ENCODE data around the gene DGCR2. TPM values are rescaled to one million over a fixed set of nuclear protein-coding genes. Genes with fewer than 3 reads are reported as not detected.

The DGCR2 gene
- total and polyA plus RNA-seq, 9 donors: 23.9 to 71.9 (median 59.1) TPM

DNA sequence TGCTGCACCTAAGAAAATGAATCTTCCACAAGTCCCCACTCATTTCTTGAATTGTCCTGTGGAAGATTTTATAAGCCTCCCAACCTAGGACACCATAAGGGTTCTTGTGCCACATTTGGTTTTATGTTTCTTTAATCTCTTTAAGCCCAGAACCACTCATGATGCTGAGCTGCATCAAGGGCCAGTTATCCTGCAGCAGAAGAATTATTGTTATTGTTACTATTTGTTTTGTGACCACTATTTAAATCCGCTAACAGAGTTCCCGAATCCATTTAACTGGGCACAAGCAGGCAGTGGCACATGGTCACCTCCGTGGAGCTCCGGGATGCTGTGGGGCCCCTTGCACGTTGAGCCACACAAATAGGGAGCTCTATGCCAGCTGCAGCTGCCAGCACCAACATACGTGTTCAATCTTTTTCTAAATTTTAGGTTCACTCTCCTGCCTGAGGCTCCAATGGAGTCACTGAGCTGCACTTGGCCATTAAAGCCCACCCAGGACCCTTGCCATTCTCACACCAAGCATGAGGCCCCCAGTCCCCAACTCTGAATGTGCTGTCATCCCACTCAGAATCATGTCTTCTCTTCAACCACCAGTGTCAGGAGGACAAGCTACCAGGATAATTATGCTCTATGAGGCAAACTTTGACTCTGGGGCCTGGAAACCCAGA lies 60.6 kb downstream of the DGCR2 start:
- no peaks in the 10 kb centered on the region for H3K36me3 ChIP-seq
- no peak for TF ChIP-seq EP300 (IDR thresholded peaks at IDR 0.05)
- TF ChIP-seq, protein P1, sequence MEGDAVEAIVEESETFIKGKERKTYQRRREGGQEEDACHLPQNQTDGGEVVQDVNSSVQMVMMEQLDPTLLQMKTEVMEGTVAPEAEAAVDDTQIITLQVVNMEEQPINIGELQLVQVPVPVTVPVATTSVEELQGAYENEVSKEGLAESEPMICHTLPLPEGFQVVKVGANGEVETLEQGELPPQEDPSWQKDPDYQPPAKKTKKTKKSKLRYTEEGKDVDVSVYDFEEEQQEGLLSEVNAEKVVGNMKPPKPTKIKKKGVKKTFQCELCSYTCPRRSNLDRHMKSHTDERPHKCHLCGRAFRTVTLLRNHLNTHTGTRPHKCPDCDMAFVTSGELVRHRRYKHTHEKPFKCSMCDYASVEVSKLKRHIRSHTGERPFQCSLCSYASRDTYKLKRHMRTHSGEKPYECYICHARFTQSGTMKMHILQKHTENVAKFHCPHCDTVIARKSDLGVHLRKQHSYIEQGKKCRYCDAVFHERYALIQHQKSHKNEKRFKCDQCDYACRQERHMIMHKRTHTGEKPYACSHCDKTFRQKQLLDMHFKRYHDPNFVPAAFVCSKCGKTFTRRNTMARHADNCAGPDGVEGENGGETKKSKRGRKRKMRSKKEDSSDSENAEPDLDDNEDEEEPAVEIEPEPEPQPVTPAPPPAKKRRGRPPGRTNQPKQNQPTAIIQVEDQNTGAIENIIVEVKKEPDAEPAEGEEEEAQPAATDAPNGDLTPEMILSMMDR (IDR thresholded peaks at IDR 0.05): no peak
- no peak for TF ChIP-seq POLR2A (IDR thresholded peaks at IDR 0.05)

DNA sequence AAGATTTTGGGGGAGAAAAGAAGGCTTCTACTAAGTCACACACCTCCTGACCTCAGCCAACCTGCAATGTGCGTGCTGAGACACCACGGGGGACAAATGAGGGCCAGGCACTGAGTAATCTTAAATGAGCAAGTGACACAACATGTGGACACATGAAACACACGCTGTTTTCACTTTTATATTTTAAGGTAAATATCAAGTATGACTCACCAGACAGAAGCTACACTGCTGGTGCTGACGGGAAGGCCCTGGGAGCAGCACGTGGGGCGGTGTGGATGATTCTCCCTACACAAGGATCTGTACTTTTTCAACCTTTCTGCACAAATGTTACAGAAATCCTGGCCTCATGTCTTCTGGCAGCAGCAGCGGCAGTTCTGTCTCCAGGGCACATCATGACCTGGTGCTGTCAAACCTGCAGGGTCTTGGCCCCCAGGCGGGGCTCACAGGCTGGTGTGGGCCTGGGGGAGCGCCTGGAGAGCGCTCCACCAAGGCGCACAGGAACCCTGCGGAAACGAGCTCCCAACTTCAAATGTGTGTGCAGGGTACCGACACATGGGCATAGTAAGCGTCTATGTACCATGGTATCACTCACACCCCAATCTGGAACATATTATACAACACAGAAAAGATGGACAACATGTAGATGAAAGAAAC lies 61.7 kb downstream of the DGCR2 start:
- H3K4me1 ChIP-seq (ENCODE audit: insufficient read depth): peaks cover 2% of the 10 kb centered on the region
- H3K27ac ChIP-seq: no peak overlapping the region
- no peaks in the 10 kb centered on the region for H3K9me3 ChIP-seq
- 81 to 84% (median 83%) methylated on average over 15 of the region's 15 CpGs for WGBS, 3 donors
- TF ChIP-seq EP300 (IDR thresholded peaks at IDR 0.05): no peak
- TF ChIP-seq, protein P1 (IDR thresholded peaks at IDR 0.05): no peak
- TF ChIP-seq POLR2A (IDR thresholded peaks at IDR 0.05): no peak
- H3K4me3 ChIP-seq: no peak overlapping the region
- no peaks in the 10 kb centered on the region for H3K36me3 ChIP-seq
- intact Hi-C loops (cut with DNase I): no loop called here
- DNase-seq: no peak
- H3K27me3 ChIP-seq: no peaks in the 10 kb centered on the region

More for the DNA sequence above, 60.6 kb downstream of the DGCR2 start:
- H3K4me3 ChIP-seq: no peak overlapping the region
- WGBS, 3 donors: 88 to 94% (median 89%) methylated on average over 6 of the region's 6 CpGs
- intact Hi-C loops (cut with DNase I): no loop called here
- no peaks in the 10 kb centered on the region for H3K27me3 ChIP-seq
- peaks cover 2% of the 10 kb centered on the region for H3K4me1 ChIP-seq (ENCODE audit: insufficient read depth)
- H3K27ac ChIP-seq: no peak overlapping the region
- no peak for DNase-seq
- no peaks in the 10 kb centered on the region for H3K9me3 ChIP-seq

DNA sequence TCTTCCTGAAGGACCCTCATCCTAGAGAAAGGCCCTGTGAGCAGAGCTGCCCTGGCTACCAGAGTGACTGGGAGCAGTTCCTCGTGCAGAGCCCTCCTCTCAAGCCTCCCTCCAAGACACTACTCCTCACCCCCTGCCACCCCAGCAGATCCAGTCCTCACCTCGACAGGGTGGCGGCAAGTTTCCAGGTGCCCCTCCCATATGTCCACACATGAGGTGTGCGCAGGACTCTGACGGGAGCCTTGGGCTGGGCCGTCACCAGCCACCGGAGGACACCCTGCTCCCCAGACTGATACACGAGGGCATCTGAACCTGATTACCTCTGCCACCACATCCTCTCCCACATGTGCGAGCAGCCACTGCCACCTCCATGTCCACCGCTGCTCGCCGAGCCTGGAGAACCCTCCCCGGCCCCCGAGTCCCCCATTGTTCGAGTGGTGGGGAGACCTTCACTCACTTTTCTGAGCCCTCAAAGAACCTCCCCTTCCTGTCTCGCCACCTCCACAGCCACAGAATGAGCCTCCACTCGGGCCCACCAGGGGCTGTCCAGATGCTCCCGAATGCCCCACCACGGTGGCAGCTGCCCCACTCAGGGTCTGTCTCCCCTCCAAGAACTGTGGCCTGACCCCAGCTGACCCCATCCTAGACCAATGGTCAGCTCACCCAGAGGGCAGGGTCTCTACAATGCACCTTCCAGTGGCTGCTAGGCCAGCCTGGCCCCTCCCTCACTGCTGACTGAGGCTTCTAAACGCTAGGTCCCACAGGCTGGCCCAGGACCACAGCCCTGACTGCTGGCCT lies 62.5 kb downstream of the DGCR2 start:
- TF ChIP-seq EP300 (IDR thresholded peaks at IDR 0.05) (no peak), POLR2A (IDR thresholded peaks at IDR 0.05) (no peak)
- TF ChIP-seq, protein P1 (IDR thresholded peaks at IDR 0.05): no peak

DNA sequence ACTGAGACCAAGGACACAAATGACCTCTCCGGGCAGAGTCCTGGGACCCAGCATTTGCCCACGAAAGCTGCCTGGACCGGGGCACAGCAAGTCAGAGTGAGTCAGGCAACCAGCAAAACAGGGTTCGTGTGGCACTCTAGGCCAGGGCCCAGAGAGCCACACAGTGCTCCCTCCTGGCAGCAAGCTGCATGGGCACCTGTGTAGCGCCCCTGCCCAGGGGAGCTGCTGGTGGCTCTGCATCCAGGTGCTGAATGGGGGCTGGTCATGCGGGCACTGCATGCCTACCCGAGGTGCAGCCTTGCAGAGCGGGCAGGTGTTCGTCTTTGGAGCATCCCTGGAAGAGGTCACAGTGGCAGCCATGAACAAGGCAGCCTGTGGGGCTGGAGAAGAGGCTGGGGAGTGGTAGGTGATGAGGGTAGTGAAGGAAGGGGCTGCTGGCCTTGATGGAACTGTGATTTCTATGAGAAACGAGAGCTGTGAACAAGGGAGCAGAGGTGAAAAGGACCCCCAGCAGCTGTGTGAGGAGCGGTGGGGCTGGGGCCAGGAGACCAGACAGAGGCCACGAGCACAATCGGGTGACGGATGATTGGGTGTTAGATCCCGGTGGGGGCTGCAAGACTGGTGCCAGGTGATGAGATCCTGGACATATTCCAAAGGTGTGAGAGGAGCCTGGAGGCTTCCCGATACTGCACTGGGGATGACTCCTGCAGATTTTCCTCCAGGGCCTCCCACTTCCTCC lies 63.3 kb downstream of the DGCR2 start:
- Histone ChIP-seq H3K27ac (no peak overlapping the region), H3K4me1 (ENCODE audit: insufficient read depth) (peaks cover 2% of the 10 kb centered on the region), H3K27me3 (no peaks in the 10 kb centered on the region), H3K9me3 (no peaks in the 10 kb centered on the region), H3K36me3 (no peaks in the 10 kb centered on the region), H3K4me3 (no peak overlapping the region)
- DNase-seq: no peak
- no peak for TF ChIP-seq POLR2A (IDR thresholded peaks at IDR 0.05)
- TF ChIP-seq EP300 (IDR thresholded peaks at IDR 0.05): no peak
- TF ChIP-seq, protein P1 (IDR thresholded peaks at IDR 0.05): no peak
- 85 to 87% (median 85%) methylated on average over 16 of the region's 16 CpGs for WGBS, 3 donors
- intact Hi-C loops (cut with DNase I): loop anchor here in 1 of 4 donors (10.0 kb wide), 1 partner anchor 56 kb away; no protein-coding TSS in a partner anchor

More for the DNA sequence above, 62.5 kb downstream of the DGCR2 start:
- Histone ChIP-seq H3K27ac (no peak overlapping the region), H3K9me3 (no peaks in the 10 kb centered on the region), H3K27me3 (no peaks in the 10 kb centered on the region), H3K4me1 (ENCODE audit: insufficient read depth) (peaks cover 2% of the 10 kb centered on the region), H3K36me3 (no peaks in the 10 kb centered on the region), H3K4me3 (no peak overlapping the region)
- 89 to 92% (median 90%) methylated on average over 20 of the region's 20 CpGs for WGBS, 3 donors
- DNase-seq: no peak
- intact Hi-C loops (cut with DNase I): loop anchor here in 1 of 4 donors (10.0 kb wide), 1 partner anchor 55 kb away; no protein-coding TSS in a partner anchor
